Smooth muscle cell of the umbilical artery (primary cell): ENCODE measurements around the gene VPS13D. TPM values are rescaled to one million over a fixed set of nuclear protein-coding genes. Genes with fewer than 3 reads are reported as not detected.

Experiments
- total RNA-seq: library from RNA; depleted of rRNA; stranded (reverse); fragments of >200 nt; gene quantifications from 2 replicates; pipeline ENCODE4 v1.2.3, GENCODE V29; 2014

VPS13D gene
- 48.5 and 56.7 TPM in 2 replicates for total RNA-seq

DNA sequence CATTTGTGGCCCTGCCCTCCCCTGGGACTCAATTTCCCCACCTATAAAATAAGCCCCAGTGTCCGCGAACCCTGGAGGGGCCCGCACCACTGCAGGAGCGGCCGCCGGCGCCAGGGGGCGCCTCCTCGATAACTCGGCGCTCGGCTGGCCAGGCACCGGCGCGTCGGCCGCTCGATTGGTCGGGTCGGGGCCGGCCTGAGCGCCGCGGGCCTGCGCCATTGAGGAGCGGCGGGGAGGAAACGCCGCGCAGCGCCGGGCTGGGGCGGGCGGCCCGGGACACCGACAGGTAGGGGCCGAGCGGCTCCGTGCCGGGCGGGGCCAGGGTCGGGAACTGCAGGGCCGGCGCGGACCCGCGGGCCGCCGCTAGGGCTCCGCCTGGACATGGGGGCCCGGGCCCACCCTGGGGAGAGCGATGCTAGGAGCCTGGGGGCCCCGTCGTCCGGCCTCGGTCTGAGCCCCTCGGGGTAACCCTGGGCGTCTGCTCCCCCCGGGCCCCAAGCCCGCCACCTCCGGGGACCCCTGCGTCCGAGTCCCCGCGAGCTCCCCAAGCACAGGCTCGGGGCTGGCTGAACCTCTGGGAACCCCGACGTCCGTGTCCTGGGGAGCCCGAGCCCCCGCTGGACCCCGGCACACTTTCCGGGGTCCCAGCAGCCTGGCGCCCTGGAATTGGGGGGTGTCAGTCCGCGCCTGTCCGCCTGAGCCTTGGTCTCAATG is at the start of gene VPS13D:
VPS13D (plus strand) TSS at position 196 of the 714 bp plus-strand sequence. CDS start 4,237 bp downstream, outside the sequence.

Other genes starting within 250 kb of the VPS13D start
- 54.9 and 79.9 TPM in 2 replicates for gene MFN2, start 249.6 kb upstream of the VPS13D start, total RNA-seq
- gene MIIP, start 210.5 kb upstream of the VPS13D start, total RNA-seq = 24.1 and 27.0 TPM in 2 replicates
- gene TNFRSF8, start 166.7 kb upstream of the VPS13D start, total RNA-seq = 0.60 TPM in 1 of 2 replicates, not detected in the other
- gene TNFRSF1B, start 63.0 kb upstream of the VPS13D start, total RNA-seq = 3.0 and 10.6 TPM in 2 replicates